OCI-LY1 (cell line): ENCODE data around the gene CSRP1.

Experiments used
- H2AFZ ChIP-seq: fragments of 200-600 bp; sonication (generic), shearing (Covaris generic); 2 replicates; pipeline ENCODE4 v1.6.0; 2014; ENCODE audit warnings: antibody characterized with exemption, mild to moderate bottlenecking, low read length
- H3F3A ChIP-seq: fragments of 200-600 bp; sonication (generic), shearing (Covaris generic); 2 replicates; pipeline ENCODE4 v1.6.0; 2014; ENCODE audit warnings: mild to moderate bottlenecking, antibody characterized with exemption, low read length, moderate library complexity; ENCODE audit not compliant: insufficient read depth
- H3K27ac ChIP-seq: fragments of 200-600 bp; sonication (generic); 2 replicates; pipeline ENCODE4 v1.5.1; 2014; ENCODE audit warnings: low read length, mixed run types, mild to moderate bottlenecking, low read depth; ENCODE audit not compliant: poor library complexity, severe bottlenecking
- H3K27me3 ChIP-seq: fragments of 200-600 bp; sonication (generic); 2 replicates; pipeline ENCODE4 v1.6.0; 2014; ENCODE audit warnings: antibody characterized with exemption, mild to moderate bottlenecking, low read length, moderate library complexity; ENCODE audit not compliant: insufficient read depth
- H3K36me3 ChIP-seq: fragments of 200-600 bp; sonication (generic); 2 replicates; pipeline ENCODE4 v1.6.1; 2014; ENCODE audit warnings: mild to moderate bottlenecking, antibody characterized with exemption, low read length, moderate library complexity, mixed read lengths; ENCODE audit not compliant: insufficient read depth
- H3K4me1 ChIP-seq: fragments of 200-600 bp; sonication (generic); 2 replicates; pipeline ENCODE4 v1.5.1; 2014; ENCODE audit warnings: mild to moderate bottlenecking, low read length, moderate library complexity; ENCODE audit not compliant: insufficient read depth, severe bottlenecking
- H3K4me2 ChIP-seq: fragments of 200-600 bp; sonication (generic), shearing (Covaris generic); 2 replicates; pipeline ENCODE4 v1.6.1; 2014; ENCODE audit warnings: low read length
- H3K4me3 ChIP-seq: fragments of 200-600 bp; sonication (generic); 2 replicates; pipeline ENCODE4 v1.5.1; 2014; ENCODE audit warnings: low read length, low read depth, mild to moderate bottlenecking, mixed read lengths; ENCODE audit not compliant: poor library complexity, severe bottlenecking
- H3K79me2 ChIP-seq: fragments of 200-600 bp; shearing (Covaris generic); 2 replicates; pipeline ENCODE4 v1.6.1; 2016; ENCODE audit warnings: mixed run types, low read length, mixed read lengths; ENCODE audit not compliant: insufficient read depth
- H3K9ac ChIP-seq: fragments of 200-600 bp; sonication (generic), shearing (Covaris generic); 2 replicates; pipeline ENCODE4 v1.6.1; 2014; ENCODE audit warnings: mild to moderate bottlenecking, low read length, mixed read lengths
- H3K9me2 ChIP-seq: fragments of 200-600 bp; sonication (generic), shearing (Covaris generic); 2 replicates; pipeline ENCODE4 v1.6.1; 2014; ENCODE audit warnings: low read depth, mild to moderate bottlenecking, low read length, mixed read lengths
- H3K9me3 ChIP-seq: fragments of 200-600 bp; shearing (Covaris generic); 2 replicates; pipeline ENCODE4 v1.6.1; 2014; ENCODE audit warnings: low read length, mixed read lengths
- H4K20me1 ChIP-seq: fragments of 200-600 bp; sonication (generic), shearing (Covaris generic); 2 replicates; pipeline ENCODE4 v1.6.0; 2016; ENCODE audit warnings: mild to moderate bottlenecking, low read length; ENCODE audit not compliant: insufficient read depth
- EZH2 ChIP-seq: fragments of 200-600 bp; sonication (generic), shearing (Covaris generic); IDR thresholded peaks from 2 replicates; pipeline ENCODE4 v1.8.0; 2017; ENCODE audit warnings: borderline replicate concordance, mixed run types, mild to moderate bottlenecking, antibody characterized with exemption, low read length, moderate library complexity, mixed read lengths
- TF ChIP-seq, protein P1 (sequence below): fragments of 200-600 bp; sonication (generic), shearing (Covaris generic); IDR thresholded peaks from 2 replicates; pipeline ENCODE4 v1.5.1; 2017; ENCODE audit warnings: mild to moderate bottlenecking, antibody characterized with exemption, low read length, moderate library complexity, mixed read lengths

The CSRP1 gene

DNA sequence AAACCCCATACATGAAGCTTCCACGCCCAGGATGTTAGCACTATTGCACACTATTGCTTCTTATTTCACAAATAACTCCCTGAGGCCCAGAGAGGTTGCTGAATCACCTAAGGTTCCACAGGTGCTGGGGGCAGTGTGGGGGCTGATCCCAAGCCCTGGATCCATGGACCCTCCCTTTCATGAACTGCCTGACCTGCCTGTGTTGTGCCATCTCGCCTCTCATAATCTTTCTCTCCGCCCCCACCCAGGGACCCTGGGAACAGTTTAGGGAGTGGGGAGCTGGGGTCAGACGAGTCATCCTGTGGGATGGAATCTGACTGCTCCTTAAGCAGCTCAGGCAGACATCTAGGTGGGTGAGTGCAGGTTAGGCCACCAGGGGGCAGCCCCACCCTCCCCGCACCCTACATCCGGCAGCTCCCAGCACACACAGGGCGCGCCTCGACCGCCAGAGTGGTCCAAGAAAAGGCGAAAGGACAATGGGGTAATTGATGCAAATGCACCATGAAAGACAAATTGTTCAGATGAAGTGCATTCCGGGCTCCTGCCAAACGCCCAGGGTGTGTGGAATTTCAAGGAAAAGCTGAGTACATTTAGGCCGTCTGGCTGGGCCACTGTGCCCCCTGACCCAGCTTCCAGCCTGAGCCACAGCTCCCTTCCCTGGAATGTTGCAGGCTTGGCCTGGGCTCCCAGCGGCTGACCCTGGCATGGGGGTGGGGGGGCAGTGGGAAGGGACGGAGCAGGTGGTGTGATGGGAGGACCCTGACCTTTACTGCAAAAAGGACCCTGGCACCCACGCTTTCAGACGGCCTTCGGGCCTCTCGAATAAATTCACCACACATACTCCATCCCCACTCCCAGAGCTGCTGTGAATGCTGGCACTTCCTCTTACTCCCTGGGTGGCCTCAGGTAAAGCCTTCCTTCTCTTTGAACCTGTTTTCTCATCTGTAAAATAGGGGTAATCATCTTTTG, 58.7 kb downstream of the CSRP1 start:
- H3K4me3 ChIP-seq: no peak overlapping the region

DNA sequence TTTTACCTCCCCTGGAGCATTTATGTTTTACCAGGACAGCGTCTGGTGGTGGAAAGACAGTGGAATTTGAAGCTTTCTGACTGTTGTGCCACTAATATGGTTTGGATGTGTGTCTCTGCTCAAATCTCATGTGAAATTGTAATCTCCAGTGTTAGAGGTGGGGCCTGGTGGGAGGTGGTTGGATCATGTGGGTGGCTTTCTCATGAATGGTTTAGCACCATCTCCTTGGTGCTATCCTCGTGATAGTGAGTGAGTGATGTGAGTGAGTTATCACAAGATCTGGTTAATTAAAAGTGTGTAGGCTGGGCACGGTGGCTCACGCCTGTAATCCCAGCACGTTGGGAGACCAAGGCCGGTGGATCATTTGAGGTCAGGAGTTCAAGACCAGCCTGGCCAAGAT, 61.6 kb downstream of the CSRP1 start:
- H2AFZ ChIP-seq: no peak overlapping the region
- no peak overlapping the region for H3K9ac ChIP-seq
- H3K27ac ChIP-seq: no peak overlapping the region
- no peaks in the 10 kb centered on the region for H3K79me2 ChIP-seq
- H4K20me1 ChIP-seq: no peaks in the 10 kb centered on the region
- H3K9me2 ChIP-seq: no peaks in the 10 kb centered on the region
- no peak for TF ChIP-seq EZH2
- TF ChIP-seq, protein P1, sequence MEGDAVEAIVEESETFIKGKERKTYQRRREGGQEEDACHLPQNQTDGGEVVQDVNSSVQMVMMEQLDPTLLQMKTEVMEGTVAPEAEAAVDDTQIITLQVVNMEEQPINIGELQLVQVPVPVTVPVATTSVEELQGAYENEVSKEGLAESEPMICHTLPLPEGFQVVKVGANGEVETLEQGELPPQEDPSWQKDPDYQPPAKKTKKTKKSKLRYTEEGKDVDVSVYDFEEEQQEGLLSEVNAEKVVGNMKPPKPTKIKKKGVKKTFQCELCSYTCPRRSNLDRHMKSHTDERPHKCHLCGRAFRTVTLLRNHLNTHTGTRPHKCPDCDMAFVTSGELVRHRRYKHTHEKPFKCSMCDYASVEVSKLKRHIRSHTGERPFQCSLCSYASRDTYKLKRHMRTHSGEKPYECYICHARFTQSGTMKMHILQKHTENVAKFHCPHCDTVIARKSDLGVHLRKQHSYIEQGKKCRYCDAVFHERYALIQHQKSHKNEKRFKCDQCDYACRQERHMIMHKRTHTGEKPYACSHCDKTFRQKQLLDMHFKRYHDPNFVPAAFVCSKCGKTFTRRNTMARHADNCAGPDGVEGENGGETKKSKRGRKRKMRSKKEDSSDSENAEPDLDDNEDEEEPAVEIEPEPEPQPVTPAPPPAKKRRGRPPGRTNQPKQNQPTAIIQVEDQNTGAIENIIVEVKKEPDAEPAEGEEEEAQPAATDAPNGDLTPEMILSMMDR: no peak
- H3K4me2 ChIP-seq: no peak overlapping the region
- H3K4me3 ChIP-seq: no peak overlapping the region
- H3K27me3 ChIP-seq: no peaks in the 10 kb centered on the region
- peaks cover 8% of the 10 kb centered on the region for H3K4me1 ChIP-seq
- peaks cover 7% of the 10 kb centered on the region for H3K9me3 ChIP-seq
- H3K36me3 ChIP-seq: no peaks in the 10 kb centered on the region; the same call in 1 of the 2 replicates
- no peaks in the 10 kb centered on the region for H3F3A ChIP-seq

More for the DNA sequence above, 58.7 kb downstream of the CSRP1 start:
- Histone ChIP-seq H3F3A (no peaks in the 10 kb centered on the region), H2AFZ (no peak overlapping the region), H3K36me3 (no peaks in the 10 kb centered on the region), H3K27ac (no peak overlapping the region), H3K9me3 (no peaks in the 10 kb centered on the region), H4K20me1 (no peaks in the 10 kb centered on the region), H3K4me1 (peaks cover 8% of the 10 kb centered on the region), H3K27me3 (no peaks in the 10 kb centered on the region), H3K9me2 (no peaks in the 10 kb centered on the region), H3K79me2 (no peaks in the 10 kb centered on the region), H3K4me2 (no peak overlapping the region; the same call in 1 of the 2 replicates), H3K9ac (no peak overlapping the region)
- no peak for TF ChIP-seq EZH2
- TF ChIP-seq, protein P1: peak; percentile 82

DNA sequence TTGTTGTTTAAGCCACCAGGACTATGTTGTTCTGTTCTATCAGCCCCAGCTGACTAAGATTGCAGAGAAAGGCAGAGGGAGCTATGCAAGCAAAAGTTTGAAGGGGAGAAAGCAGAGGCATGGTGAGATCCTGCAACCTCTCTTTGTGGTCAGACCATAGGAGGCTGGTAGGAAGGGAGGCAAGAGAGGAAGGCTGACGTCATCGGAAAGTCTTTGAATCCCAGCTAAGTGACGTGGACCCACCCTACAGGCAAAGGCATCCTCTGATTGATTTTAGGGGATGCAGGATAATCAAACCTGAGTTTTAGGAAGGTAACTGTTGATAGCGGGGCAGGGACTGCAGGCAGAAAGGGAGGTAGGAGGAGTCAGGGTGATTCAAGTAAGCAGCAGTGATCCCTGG, 62.1 kb downstream of the CSRP1 start:
- H3K4me2 ChIP-seq: no peak overlapping the region
- no peaks in the 10 kb centered on the region for H3K27me3 ChIP-seq
- no peaks in the 10 kb centered on the region for H3F3A ChIP-seq
- no peak overlapping the region for H3K27ac ChIP-seq
- TF ChIP-seq, protein P1: no peak
- no peak for TF ChIP-seq EZH2
- H3K9ac ChIP-seq: no peak overlapping the region
- no peak overlapping the region for H2AFZ ChIP-seq
- no peak overlapping the region for H3K4me3 ChIP-seq
- no peaks in the 10 kb centered on the region for H4K20me1 ChIP-seq
- peaks cover 8% of the 10 kb centered on the region for H3K4me1 ChIP-seq
- H3K9me2 ChIP-seq: no peaks in the 10 kb centered on the region
- no peaks in the 10 kb centered on the region; the same call in 1 of the 2 replicates for H3K36me3 ChIP-seq
- H3K9me3 ChIP-seq: peaks cover 7% of the 10 kb centered on the region
- H3K79me2 ChIP-seq: no peaks in the 10 kb centered on the region
